ENCODE measurements around the gene PTPRN2. TPM values are rescaled to one million over a fixed set of nuclear protein-coding genes. Genes with fewer than 3 reads are reported as not detected.

The PTPRN2 gene
- total RNA-seq, 1 experiment from 2014 or later, result 1.1 TPM

DNA sequence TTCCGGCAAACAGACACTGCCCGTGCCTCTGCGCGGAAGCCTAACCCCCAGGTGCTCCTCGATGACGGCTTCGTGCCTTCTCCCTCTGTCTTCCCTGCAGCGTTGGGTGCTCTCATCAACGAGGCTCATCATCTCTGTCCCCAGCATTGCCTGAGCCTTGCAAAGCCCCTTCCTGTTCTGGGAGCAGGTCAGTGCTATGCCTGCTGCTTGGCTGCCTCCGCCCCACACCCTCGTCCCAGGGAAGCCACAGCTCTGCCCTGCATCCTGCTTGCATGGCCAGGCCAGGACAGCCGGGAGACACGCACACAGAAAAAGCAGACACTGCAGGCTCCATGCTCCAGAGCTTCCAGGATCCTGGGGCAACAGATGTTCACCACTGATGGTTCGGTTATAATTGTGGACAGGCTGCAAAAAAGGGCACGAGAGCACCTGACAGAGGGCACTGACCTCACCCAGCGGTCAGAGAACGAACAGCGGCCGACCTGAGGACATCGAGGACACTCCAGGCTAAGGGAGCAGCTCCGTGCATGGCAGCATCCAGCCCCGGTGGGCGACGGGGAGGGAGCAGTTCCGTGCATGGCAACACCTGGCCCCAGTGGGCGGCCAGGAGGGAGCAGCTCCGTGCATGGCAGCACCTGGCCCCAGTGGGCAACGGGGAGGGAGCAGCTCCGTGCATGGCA, 265.5 kb downstream of the PTPRN2 start:
- Histone ChIP-seq H3K27me3 (ENCODE audit: control insufficient read depth, insufficient read depth, low read length) (peaks cover 2% of the 10 kb centered on the region; the same call in 1 of the 2 replicates), H3K4me3 (ENCODE audit: low read depth in 2 of 2, low read length in 2 of 2) (no peak overlapping the region), H3K36me3 (ENCODE audit: control insufficient read depth, insufficient read depth, low read length) (no peaks in the 10 kb centered on the region), H3K9me3 (ENCODE audit: control insufficient read depth, insufficient read depth, low read depth, low read length) (no peaks in the 10 kb centered on the region), H3K4me1 (ENCODE audit: control insufficient read depth, insufficient read depth, low read length) (no peaks in the 10 kb centered on the region), H3K27ac (ENCODE audit: low read length) (no peak overlapping the region)
- ATAC-seq (no peak), DNase-seq (ENCODE audit: low read depth, low spot score) (no peak)
- intact Hi-C loops (cut with micrococcal nuclease; ENCODE audit: unreplicated experiment) (no loop called here), in situ Hi-C loops (cut with HindIII; ENCODE audit: low pct_unique_long_range_greater_than_20kb, low sequenced_read_pairs) (no loop called here)
- no TSS peak for BruUV-seq (replicated peaks)
- no peak for TF ChIP-seq SIN3A (IDR thresholded peaks at IDR 0.05; ENCODE audit: borderline replicate concordance, insufficient read depth, low read depth, low read length)
- TF ChIP-seq, protein P1, sequence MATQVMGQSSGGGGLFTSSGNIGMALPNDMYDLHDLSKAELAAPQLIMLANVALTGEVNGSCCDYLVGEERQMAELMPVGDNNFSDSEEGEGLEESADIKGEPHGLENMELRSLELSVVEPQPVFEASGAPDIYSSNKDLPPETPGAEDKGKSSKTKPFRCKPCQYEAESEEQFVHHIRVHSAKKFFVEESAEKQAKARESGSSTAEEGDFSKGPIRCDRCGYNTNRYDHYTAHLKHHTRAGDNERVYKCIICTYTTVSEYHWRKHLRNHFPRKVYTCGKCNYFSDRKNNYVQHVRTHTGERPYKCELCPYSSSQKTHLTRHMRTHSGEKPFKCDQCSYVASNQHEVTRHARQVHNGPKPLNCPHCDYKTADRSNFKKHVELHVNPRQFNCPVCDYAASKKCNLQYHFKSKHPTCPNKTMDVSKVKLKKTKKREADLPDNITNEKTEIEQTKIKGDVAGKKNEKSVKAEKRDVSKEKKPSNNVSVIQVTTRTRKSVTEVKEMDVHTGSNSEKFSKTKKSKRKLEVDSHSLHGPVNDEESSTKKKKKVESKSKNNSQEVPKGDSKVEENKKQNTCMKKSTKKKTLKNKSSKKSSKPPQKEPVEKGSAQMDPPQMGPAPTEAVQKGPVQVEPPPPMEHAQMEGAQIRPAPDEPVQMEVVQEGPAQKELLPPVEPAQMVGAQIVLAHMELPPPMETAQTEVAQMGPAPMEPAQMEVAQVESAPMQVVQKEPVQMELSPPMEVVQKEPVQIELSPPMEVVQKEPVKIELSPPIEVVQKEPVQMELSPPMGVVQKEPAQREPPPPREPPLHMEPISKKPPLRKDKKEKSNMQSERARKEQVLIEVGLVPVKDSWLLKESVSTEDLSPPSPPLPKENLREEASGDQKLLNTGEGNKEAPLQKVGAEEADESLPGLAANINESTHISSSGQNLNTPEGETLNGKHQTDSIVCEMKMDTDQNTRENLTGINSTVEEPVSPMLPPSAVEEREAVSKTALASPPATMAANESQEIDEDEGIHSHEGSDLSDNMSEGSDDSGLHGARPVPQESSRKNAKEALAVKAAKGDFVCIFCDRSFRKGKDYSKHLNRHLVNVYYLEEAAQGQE (IDR thresholded peaks at IDR 0.05; ENCODE audit: insufficient read depth in 1 of 2, low read depth in 2 of 2, low read length in 1 of 2), result no peak
- TF ChIP-seq TCF7L2 (IDR thresholded peaks at IDR 0.05; ENCODE audit: low read depth, low read length), result no peak
- TF ChIP-seq, protein P2, sequence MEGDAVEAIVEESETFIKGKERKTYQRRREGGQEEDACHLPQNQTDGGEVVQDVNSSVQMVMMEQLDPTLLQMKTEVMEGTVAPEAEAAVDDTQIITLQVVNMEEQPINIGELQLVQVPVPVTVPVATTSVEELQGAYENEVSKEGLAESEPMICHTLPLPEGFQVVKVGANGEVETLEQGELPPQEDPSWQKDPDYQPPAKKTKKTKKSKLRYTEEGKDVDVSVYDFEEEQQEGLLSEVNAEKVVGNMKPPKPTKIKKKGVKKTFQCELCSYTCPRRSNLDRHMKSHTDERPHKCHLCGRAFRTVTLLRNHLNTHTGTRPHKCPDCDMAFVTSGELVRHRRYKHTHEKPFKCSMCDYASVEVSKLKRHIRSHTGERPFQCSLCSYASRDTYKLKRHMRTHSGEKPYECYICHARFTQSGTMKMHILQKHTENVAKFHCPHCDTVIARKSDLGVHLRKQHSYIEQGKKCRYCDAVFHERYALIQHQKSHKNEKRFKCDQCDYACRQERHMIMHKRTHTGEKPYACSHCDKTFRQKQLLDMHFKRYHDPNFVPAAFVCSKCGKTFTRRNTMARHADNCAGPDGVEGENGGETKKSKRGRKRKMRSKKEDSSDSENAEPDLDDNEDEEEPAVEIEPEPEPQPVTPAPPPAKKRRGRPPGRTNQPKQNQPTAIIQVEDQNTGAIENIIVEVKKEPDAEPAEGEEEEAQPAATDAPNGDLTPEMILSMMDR (IDR thresholded peaks at IDR 0.05), result no peak
- TF ChIP-seq POLR2AphosphoS5 (IDR thresholded peaks at IDR 0.05; ENCODE audit: low read depth, low read length), result no peak
- CTCF ChIA-PET, result no interaction called here
- POLR2A ChIA-PET, result no interaction called here

DNA sequence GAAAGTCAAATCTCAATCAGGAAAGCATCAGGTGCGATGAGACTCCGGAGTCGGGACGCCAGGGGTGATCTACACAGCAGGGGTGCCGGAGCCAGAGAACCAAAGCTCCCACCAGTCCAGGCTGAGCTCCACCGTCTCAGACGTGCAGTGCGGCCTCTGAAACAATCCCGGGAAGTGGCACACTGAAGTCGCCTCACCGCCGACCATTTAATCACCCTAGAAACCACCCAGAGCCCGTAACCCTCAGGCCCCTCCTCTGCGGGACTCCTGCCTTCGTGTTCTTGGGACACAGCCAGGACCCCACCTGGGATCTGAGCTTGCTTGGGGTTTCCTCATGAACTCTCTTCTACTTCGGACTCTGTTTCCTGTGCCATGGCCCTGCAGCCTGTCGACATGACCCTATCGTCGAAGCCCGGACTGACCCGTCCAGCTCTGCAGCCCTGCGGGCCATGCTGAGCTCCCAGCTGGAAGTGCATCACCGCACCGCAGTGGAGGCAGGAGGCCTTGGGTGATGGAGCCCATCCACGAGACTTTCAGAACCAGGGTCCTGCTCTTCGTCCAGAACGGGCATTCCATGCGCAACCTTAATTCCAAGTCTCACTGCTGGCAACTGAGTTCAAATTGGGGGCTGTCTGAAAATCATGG, 266.4 kb downstream of the PTPRN2 start:
- CTCF ChIA-PET, result no interaction called here
- in situ Hi-C loops (cut with HindIII; ENCODE audit: low pct_unique_long_range_greater_than_20kb, low sequenced_read_pairs), result no loop called here

More for the DNA sequence above, 266.4 kb downstream of the PTPRN2 start:
- DNase-seq (ENCODE audit: low read depth, low spot score) (no peak), ATAC-seq (no peak)
- no TSS peak for BruUV-seq (replicated peaks)
- no peak for TF ChIP-seq TCF7L2 (IDR thresholded peaks at IDR 0.05; ENCODE audit: low read depth, low read length)
- TF ChIP-seq POLR2AphosphoS5 (IDR thresholded peaks at IDR 0.05; ENCODE audit: low read depth, low read length), result no peak
- TF ChIP-seq, protein P1 (IDR thresholded peaks at IDR 0.05; ENCODE audit: insufficient read depth in 1 of 2, low read depth in 2 of 2, low read length in 1 of 2), result no peak
- TF ChIP-seq, protein P2 (IDR thresholded peaks at IDR 0.05), result no peak
- no peak for TF ChIP-seq SIN3A (IDR thresholded peaks at IDR 0.05; ENCODE audit: borderline replicate concordance, insufficient read depth, low read depth, low read length)
- Histone ChIP-seq H3K4me1 (ENCODE audit: control insufficient read depth, insufficient read depth, low read length) (no peaks in the 10 kb centered on the region), H3K36me3 (ENCODE audit: control insufficient read depth, insufficient read depth, low read length) (no peaks in the 10 kb centered on the region), H3K27ac (ENCODE audit: low read length) (no peak overlapping the region), H3K27me3 (ENCODE audit: control insufficient read depth, insufficient read depth, low read length) (peaks cover 2% of the 10 kb centered on the region; the same call in 1 of the 2 replicates), H3K4me3 (ENCODE audit: low read depth in 2 of 2, low read length in 2 of 2) (no peak overlapping the region), H3K9me3 (ENCODE audit: control insufficient read depth, insufficient read depth, low read depth, low read length) (no peaks in the 10 kb centered on the region)
- intact Hi-C loops (cut with micrococcal nuclease; ENCODE audit: unreplicated experiment), result no loop called here
- POLR2A ChIA-PET, result no interaction called here
